SK-N-SH (cell line): ENCODE data around the gene NSF. TPM values are rescaled to one million over a fixed set of nuclear protein-coding genes. Genes with fewer than 3 reads are reported as not detected.
"Not testable (repeated sequence)": the region's sequence is repeated elsewhere in the genome, so short reads cannot be mapped to it uniquely, and the experiment has no call there.

ENCODE experiments used
- CTCF ChIA-PET: fragments of 300-600, 350-600 bp; formaldehyde crosslinking; extraction: SDS; loops from one replicate; lab custom pipeline; 2021; lab: Yijun Ruan, JAX
- POLR2A ChIA-PET: fragments of 350-600 bp; sonication (Branson Sonifier 250); formaldehyde crosslinking; extraction: SDS; loops from one replicate; lab custom pipeline; 2020; ENCODE audit warnings: antibody characterized with exemption, inconsistent platforms; lab: Yijun Ruan, JAX
- DNase-seq: peaks from one replicate; pipeline ENCODE4 v3.0.0; 2012
- H2AFZ ChIP-seq: fragments of 200-600 bp; sonication (generic); 2 replicates; pipeline ENCODE4 v1.8.1; 2016; ENCODE audit warnings: antibody characterized with exemption, mild to moderate bottlenecking, low read depth
- H3F3A ChIP-seq: fragments of 200-600 bp; sonication (generic); replicated peaks from 2 replicates; pipeline ENCODE3; 2016; ENCODE audit warnings: antibody characterized with exemption, mild to moderate bottlenecking; ENCODE audit not compliant: insufficient read depth
- H3K27ac ChIP-seq, 2 experiments: fragments of 200-500 bp in 1 of 2; fragments of 200-600 bp in 1 of 2; sonication (Bioruptor generic) in 1 of 2; sonication (generic), shearing (Covaris generic) in 1 of 2; 2 replicates each; pipeline versions ENCODE4 v1.5.1 to v1.6.1; 2014 to 2016; ENCODE audit warnings: low read depth in 2 of 2, inconsistent platforms in 1 of 2, low read length in 1 of 2, mild to moderate bottlenecking in 1 of 2, mixed read lengths in 1 of 2
- H3K27me3 ChIP-seq: fragments of 200-600 bp; sonication (generic), shearing (Covaris generic); 2 replicates; pipeline ENCODE4 v1.6.1; 2016; ENCODE audit warnings: mixed run types; ENCODE audit not compliant: insufficient read depth
- H3K36me3 ChIP-seq, 2 experiments: fragments of 200-500 bp in 1 of 2; fragments of 200-600 bp in 1 of 2; sonication (Bioruptor generic) in 1 of 2; sonication (generic) in 1 of 2; replicated peaks in 1 of 2; 2 replicates each; pipeline versions ENCODE3 to v1.5.1; 2014 to 2016; ENCODE audit warnings: low read length in 1 of 2, mild to moderate bottlenecking in 1 of 2; ENCODE audit not compliant: insufficient read depth in 2 of 2, control insufficient read depth in 1 of 2
- H3K4me1 ChIP-seq, 2 experiments: fragments of 200-500 bp in 1 of 2; fragments of 200-600 bp in 1 of 2; sonication (Bioruptor generic) in 1 of 2; sonication (generic), shearing (Covaris generic) in 1 of 2; 2 replicates each; pipeline versions ENCODE4 v1.5.1 to v1.6.1; 2014 to 2016; ENCODE audit warnings: low read depth in 1 of 2, low read length in 1 of 2, mixed run types in 1 of 2; ENCODE audit not compliant: insufficient read depth in 2 of 2, control insufficient read depth in 1 of 2
- H3K4me2 ChIP-seq: fragments of 200-600 bp; sonication (generic), shearing (Covaris generic); 2 replicates; pipeline ENCODE4 v1.6.1; 2017; ENCODE audit warnings: mixed run types
- H3K4me3 ChIP-seq, 2 experiments: fragments of 200-500 bp in 1 of 2; fragments of 200-600 bp in 1 of 2; sonication (Bioruptor generic) in 1 of 2; sonication (generic), shearing (Covaris generic) in 1 of 2; 2 replicates each; pipeline versions ENCODE4 v1.5.1 to v1.8.1; 2014 to 2016; ENCODE audit warnings: low read depth in 2 of 2, inconsistent platforms in 1 of 2, low read length in 1 of 2, mild to moderate bottlenecking in 1 of 2, mixed read lengths in 1 of 2, moderate library complexity in 1 of 2
- H3K79me2 ChIP-seq: fragments of 200-600 bp; sonication (generic); 2 replicates; pipeline ENCODE4 v1.8.1; 2017; ENCODE audit warnings: mild to moderate bottlenecking; ENCODE audit not compliant: insufficient read depth
- H3K9ac ChIP-seq: fragments of 200-600 bp; sonication (generic); 2 replicates; pipeline ENCODE4 v1.6.1; 2017; ENCODE audit warnings: mixed run types
- H3K9me2 ChIP-seq: fragments of 200-600 bp; sonication (generic); 2 replicates; pipeline ENCODE4 v1.6.1; 2017; ENCODE audit warnings: mixed run types
- H3K9me3 ChIP-seq: fragments of 200-600 bp; sonication (generic); 2 replicates; pipeline ENCODE4 v1.6.1; 2017; ENCODE audit warnings: mixed run types, mild to moderate bottlenecking, moderate library complexity
- H4K20me1 ChIP-seq: fragments of 200-600 bp; sonication (generic); 2 replicates; pipeline ENCODE4 v1.6.1; 2017; ENCODE audit warnings: mild to moderate bottlenecking, mixed run types; ENCODE audit not compliant: insufficient read depth
- WGBS: methylation state at CpG from one replicate; pipeline ENCODE4 v1.1.6; 2017; ENCODE audit warnings: low lambda C conversion rate; 5-methylcytosine and 5-hydroxymethylcytosine counted together
- polyA plus RNA-seq, 3 experiments: library from polyadenylated mRNA; depleted of rRNA; stranded (reverse); fragments of >200 nt; gene quantifications; 2 replicates each; pipeline ENCODE4 v1.2.3, GENCODE V29; 2012

NSF gene
- polyA plus RNA-seq (2012; rRNA removed) = 31.4 and 40.8 TPM in 2 replicates
- 43.4 and 44.5 TPM in 2 replicates for polyA plus RNA-seq (2012; cell fraction: cytosol; rRNA removed)
- polyA plus RNA-seq (2012; cell fraction: nucleus; rRNA removed) = 11.6 and 32.8 TPM in 2 replicates

GRCh38 chr17:46590157-46591146 lies at the start of gene NSF:
Gene NSF (plus strand): TSS chr17:46590669. CDS start chr17:46590776, 107 bp downstream.
- H3K4me1 ChIP-seq, H3K9me2 ChIP-seq, H3F3A ChIP-seq, H3K27ac ChIP-seq, H3K4me3 ChIP-seq, H4K20me1 ChIP-seq, H3K9me3 ChIP-seq, H3K9ac ChIP-seq, H3K36me3 ChIP-seq, DNase-seq, H3K27me3 ChIP-seq, H2AFZ ChIP-seq, CTCF ChIA-PET, H3K79me2 ChIP-seq, POLR2A ChIA-PET, H3K4me2 ChIP-seq: not testable (repeated sequence)
- no CpG with 5 or more reads among the region's 95 CpGs for WGBS

GRCh38 chr17:46548607-46549006 lies 41.9 kb upstream of the NSF start:
- POLR2A ChIA-PET, H2AFZ ChIP-seq, H3K27ac ChIP-seq, H3K4me1 ChIP-seq, H3K4me2 ChIP-seq, H3K79me2 ChIP-seq, H3K4me3 ChIP-seq, CTCF ChIA-PET, DNase-seq, H3K9me3 ChIP-seq, H3K9ac ChIP-seq, H3K36me3 ChIP-seq, H3K9me2 ChIP-seq, H4K20me1 ChIP-seq, H3K27me3 ChIP-seq, H3F3A ChIP-seq: not testable (repeated sequence)
- 95% methylated on average over 9 of the region's 10 CpGs for WGBS

- H4K20me1 ChIP-seq, H2AFZ ChIP-seq, H3K9ac ChIP-seq, H3K4me1 ChIP-seq, H3K27ac ChIP-seq, H3K36me3 ChIP-seq, CTCF ChIA-PET, DNase-seq, H3F3A ChIP-seq, H3K27me3 ChIP-seq, H3K4me3 ChIP-seq, H3K4me2 ChIP-seq, H3K79me2 ChIP-seq, H3K9me3 ChIP-seq, H3K9me2 ChIP-seq, POLR2A ChIA-PET: not testable (repeated sequence)
- no CpG with 5 or more reads among the region's 20 CpGs for WGBS
Measured at GRCh38 chr17:46559155-46559554, 31.3 kb upstream of the NSF start.

GRCh38 chr17:46560048-46560447 lies 30.4 kb upstream of the NSF start:
- H3K4me1 ChIP-seq, H3K9me3 ChIP-seq, H3K4me3 ChIP-seq, H3K79me2 ChIP-seq, POLR2A ChIA-PET, H3K27me3 ChIP-seq, DNase-seq, H3K9me2 ChIP-seq, H2AFZ ChIP-seq, H3K4me2 ChIP-seq, CTCF ChIA-PET, H3K27ac ChIP-seq, H3K9ac ChIP-seq, H3F3A ChIP-seq, H4K20me1 ChIP-seq, H3K36me3 ChIP-seq: not testable (repeated sequence)
- no CpG with 5 or more reads among the region's 3 CpGs for WGBS

- H3K9ac ChIP-seq, H3F3A ChIP-seq, H3K4me2 ChIP-seq, H2AFZ ChIP-seq, H3K4me1 ChIP-seq, H3K36me3 ChIP-seq, POLR2A ChIA-PET, CTCF ChIA-PET, H3K27me3 ChIP-seq, H4K20me1 ChIP-seq, H3K9me3 ChIP-seq, H3K79me2 ChIP-seq, H3K27ac ChIP-seq, H3K9me2 ChIP-seq, DNase-seq, H3K4me3 ChIP-seq: not testable (repeated sequence)
- no CpG with 5 or more reads among the region's 2 CpGs for WGBS
Measured at GRCh38 chr17:46566284-46566683, 24.2 kb upstream of the NSF start.

- CTCF ChIA-PET, H3F3A ChIP-seq, H3K27me3 ChIP-seq, H3K4me1 ChIP-seq, H3K9ac ChIP-seq, H2AFZ ChIP-seq, H4K20me1 ChIP-seq, H3K4me2 ChIP-seq, DNase-seq, H3K9me3 ChIP-seq, H3K9me2 ChIP-seq, H3K79me2 ChIP-seq, H3K4me3 ChIP-seq, H3K36me3 ChIP-seq, H3K27ac ChIP-seq, POLR2A ChIA-PET: not testable (repeated sequence)
- WGBS = no CpG with 5 or more reads among the region's 1 CpG
Measured at GRCh38 chr17:46566980-46567379, 23.5 kb upstream of the NSF start.
